ENCODE measurements around the gene TEP1.

DNA sequence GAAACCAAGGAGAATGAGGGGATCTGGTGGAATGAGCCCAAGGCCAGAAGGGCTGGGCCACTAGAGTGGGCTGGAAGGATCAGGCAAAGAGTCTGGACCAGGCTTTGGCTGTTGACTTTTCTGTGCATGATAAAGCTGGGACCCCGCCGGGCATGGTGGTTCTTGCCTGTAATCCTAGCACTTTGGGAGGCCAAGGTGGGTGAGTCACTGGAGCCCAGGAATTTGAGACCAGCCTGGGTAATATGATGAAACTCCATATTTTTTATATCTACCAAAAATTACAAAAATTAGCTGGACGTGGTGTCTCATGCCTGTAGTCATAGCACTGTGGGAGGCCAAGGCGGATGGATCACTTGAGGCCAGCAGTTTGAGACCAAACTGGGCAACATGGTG is 23.1 kb upstream of the TEP1 start:
- TF ChIP-seq, protein P1, sequence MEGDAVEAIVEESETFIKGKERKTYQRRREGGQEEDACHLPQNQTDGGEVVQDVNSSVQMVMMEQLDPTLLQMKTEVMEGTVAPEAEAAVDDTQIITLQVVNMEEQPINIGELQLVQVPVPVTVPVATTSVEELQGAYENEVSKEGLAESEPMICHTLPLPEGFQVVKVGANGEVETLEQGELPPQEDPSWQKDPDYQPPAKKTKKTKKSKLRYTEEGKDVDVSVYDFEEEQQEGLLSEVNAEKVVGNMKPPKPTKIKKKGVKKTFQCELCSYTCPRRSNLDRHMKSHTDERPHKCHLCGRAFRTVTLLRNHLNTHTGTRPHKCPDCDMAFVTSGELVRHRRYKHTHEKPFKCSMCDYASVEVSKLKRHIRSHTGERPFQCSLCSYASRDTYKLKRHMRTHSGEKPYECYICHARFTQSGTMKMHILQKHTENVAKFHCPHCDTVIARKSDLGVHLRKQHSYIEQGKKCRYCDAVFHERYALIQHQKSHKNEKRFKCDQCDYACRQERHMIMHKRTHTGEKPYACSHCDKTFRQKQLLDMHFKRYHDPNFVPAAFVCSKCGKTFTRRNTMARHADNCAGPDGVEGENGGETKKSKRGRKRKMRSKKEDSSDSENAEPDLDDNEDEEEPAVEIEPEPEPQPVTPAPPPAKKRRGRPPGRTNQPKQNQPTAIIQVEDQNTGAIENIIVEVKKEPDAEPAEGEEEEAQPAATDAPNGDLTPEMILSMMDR (conservative IDR thresholded peaks at IDR 0.05; ENCODE audit: low read depth in 2 of 2), result no peak
- TF ChIP-seq EZH2 (IDR thresholded peaks at IDR 0.05; ENCODE audit: low read depth, unreplicated experiment) (no peak), JUNB (IDR thresholded peaks at IDR 0.05; ENCODE audit: unreplicated experiment) (no peak), CREB1 (CRISPR knock-in tag; IDR thresholded peaks at IDR 0.05; ENCODE audit: low read depth) (no peak), POLR2AphosphoS5 (IDR thresholded peaks at IDR 0.05; ENCODE audit: low read depth) (no peak), EZH2phosphoT487 (IDR thresholded peaks at IDR 0.05; ENCODE audit: unreplicated experiment) (no peak), STAT1 (IDR thresholded peaks at IDR 0.05; ENCODE audit: unreplicated experiment) (no peak)
- TF ChIP-seq, protein P2, sequence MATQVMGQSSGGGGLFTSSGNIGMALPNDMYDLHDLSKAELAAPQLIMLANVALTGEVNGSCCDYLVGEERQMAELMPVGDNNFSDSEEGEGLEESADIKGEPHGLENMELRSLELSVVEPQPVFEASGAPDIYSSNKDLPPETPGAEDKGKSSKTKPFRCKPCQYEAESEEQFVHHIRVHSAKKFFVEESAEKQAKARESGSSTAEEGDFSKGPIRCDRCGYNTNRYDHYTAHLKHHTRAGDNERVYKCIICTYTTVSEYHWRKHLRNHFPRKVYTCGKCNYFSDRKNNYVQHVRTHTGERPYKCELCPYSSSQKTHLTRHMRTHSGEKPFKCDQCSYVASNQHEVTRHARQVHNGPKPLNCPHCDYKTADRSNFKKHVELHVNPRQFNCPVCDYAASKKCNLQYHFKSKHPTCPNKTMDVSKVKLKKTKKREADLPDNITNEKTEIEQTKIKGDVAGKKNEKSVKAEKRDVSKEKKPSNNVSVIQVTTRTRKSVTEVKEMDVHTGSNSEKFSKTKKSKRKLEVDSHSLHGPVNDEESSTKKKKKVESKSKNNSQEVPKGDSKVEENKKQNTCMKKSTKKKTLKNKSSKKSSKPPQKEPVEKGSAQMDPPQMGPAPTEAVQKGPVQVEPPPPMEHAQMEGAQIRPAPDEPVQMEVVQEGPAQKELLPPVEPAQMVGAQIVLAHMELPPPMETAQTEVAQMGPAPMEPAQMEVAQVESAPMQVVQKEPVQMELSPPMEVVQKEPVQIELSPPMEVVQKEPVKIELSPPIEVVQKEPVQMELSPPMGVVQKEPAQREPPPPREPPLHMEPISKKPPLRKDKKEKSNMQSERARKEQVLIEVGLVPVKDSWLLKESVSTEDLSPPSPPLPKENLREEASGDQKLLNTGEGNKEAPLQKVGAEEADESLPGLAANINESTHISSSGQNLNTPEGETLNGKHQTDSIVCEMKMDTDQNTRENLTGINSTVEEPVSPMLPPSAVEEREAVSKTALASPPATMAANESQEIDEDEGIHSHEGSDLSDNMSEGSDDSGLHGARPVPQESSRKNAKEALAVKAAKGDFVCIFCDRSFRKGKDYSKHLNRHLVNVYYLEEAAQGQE (IDR thresholded peaks at IDR 0.05; ENCODE audit: unreplicated experiment), result no peak
